Measurements from ENCODE around the gene BLVRB. TPM values are rescaled to one million over a fixed set of nuclear protein-coding genes. Genes with fewer than 3 reads are reported as not detected.

Gene BLVRB
- total and polyA plus RNA-seq, 2 of the 8 experiments (the other 6 are each of a cell fraction or from before 2014, with no cell fraction given): 28.7 to 182 TPM

- TF ChIP-seq RXRA (IDR thresholded peaks at IDR 0.05; ENCODE audit: insufficient read depth, low read depth, low read length): no peak
- TF ChIP-seq JUND (IDR thresholded peaks at IDR 0.05; ENCODE audit: low read length): no peak
Measured at GRCh38 chr19:40444000-40444824, 21.3 kb downstream of the BLVRB start, which contains the start of gene SERTAD3 (continued).

Data from H1 (cell line).